Spinal cord (tissue), 10 donors: Measurements from ENCODE around the gene ZFP57. TPM values are rescaled to one million over a fixed set of nuclear protein-coding genes. Genes with fewer than 3 reads are reported as not detected.
"Not testable (repeated sequence)": the region's sequence is repeated elsewhere in the genome, so short reads cannot be mapped to it uniquely, and the experiment has no call there.

Experiments
- DNase-seq, 6 donors: peaks; one replicate each; pipeline versions ENCODE4 v3.0.0 to v3.0.0-alpha.2; 2013 to 2015; ENCODE audit warnings: low spot score in 6 of 6, low read depth in 4 of 6
- H3K27ac ChIP-seq: one replicate; pipeline ENCODE4 v1.5.1; 2013; ENCODE audit warnings: low read depth, low read length, control low read depth
- H3K27me3 ChIP-seq: one replicate; pipeline ENCODE4 v1.6.1; 2013; ENCODE audit warnings: low read length; ENCODE audit not compliant: control insufficient read depth, insufficient read depth
- H3K36me3 ChIP-seq: one replicate; pipeline ENCODE4 v1.6.1; 2013; ENCODE audit warnings: low read length; ENCODE audit not compliant: control insufficient read depth, insufficient read depth
- H3K4me1 ChIP-seq: one replicate; pipeline ENCODE4 v1.6.1; 2013; ENCODE audit warnings: low read length; ENCODE audit not compliant: control insufficient read depth, insufficient read depth
- H3K4me3 ChIP-seq: one replicate; pipeline ENCODE4 v1.5.1; 2013; ENCODE audit warnings: low read depth, low read length, control low read depth
- H3K9me3 ChIP-seq: one replicate; pipeline ENCODE4 v1.6.1; 2013; ENCODE audit warnings: low read length; ENCODE audit not compliant: control insufficient read depth, insufficient read depth
- WGBS: methylation state at CpG from one replicate; pipeline ENCODE4 v1.1.5; 2013; ENCODE audit warnings: missing lambda C conversion rate; ENCODE audit not compliant: insufficient coverage; 5-methylcytosine and 5-hydroxymethylcytosine counted together
- polyA plus RNA-seq, 2 donors: library from polyadenylated mRNA; unstranded; fragments of 120-200 nt; gene quantifications; one replicate each; pipeline ENCODE4 v1.2.1, GENCODE V29; 2013; ENCODE audit not compliant: insufficient read length in 2 of 2
- total RNA-seq, 2 donors: library from RNA; depleted of rRNA in 1 of 2; stranded (reverse); fragments of 120-200 nt in 1 of 2; fragments of >200 nt in 1 of 2; gene quantifications; one replicate each; pipeline versions ENCODE4 v1.2.3 to v1.2.4, GENCODE V29; 2013 to 2014
- donor health status: healthy.

Gene ZFP57
- total and polyA plus RNA-seq, 4 donors = 5.9 to 7.1 TPM; not detected in 2

- H3K27me3 ChIP-seq = peaks cover 5% of the 10 kb centered on the region
- H3K27ac ChIP-seq = no peak overlapping the region
- no peak for DNase-seq
- WGBS = 100% methylated on average over 3 of the region's 5 CpGs
- no peaks in the 10 kb centered on the region for H3K9me3 ChIP-seq
- no peaks in the 10 kb centered on the region for H3K36me3 ChIP-seq
- no peak overlapping the region for H3K4me3 ChIP-seq
- no peaks in the 10 kb centered on the region for H3K4me1 ChIP-seq
Measured at GRCh38 chr6:29674008-29674407, 6.9 kb downstream of the ZFP57 start.

- Histone ChIP-seq H3K9me3 (no peaks in the 10 kb centered on the region), H3K4me3 (no peak overlapping the region), H3K4me1 (no peaks in the 10 kb centered on the region), H3K27ac (no peak overlapping the region), H3K27me3 (peaks cover 5% of the 10 kb centered on the region), H3K36me3 (no peaks in the 10 kb centered on the region)
- WGBS = 93% methylated on average over 11 of the region's 12 CpGs
- DNase-seq = no peak
Measured at GRCh38 chr6:29673161-29673560, 7.8 kb downstream of the ZFP57 start.

GRCh38 chr6:29672116-29672515 is 8.8 kb downstream of the ZFP57 start:
- H3K36me3 ChIP-seq, DNase-seq, H3K4me3 ChIP-seq, H3K27ac ChIP-seq, H3K27me3 ChIP-seq, H3K4me1 ChIP-seq, H3K9me3 ChIP-seq: not testable (repeated sequence)
- WGBS = 67% methylated on average over 1 of the region's 5 CpGs

GRCh38 chr6:29671026-29671425 is 9.9 kb downstream of the ZFP57 start:
- DNase-seq = no peak
- Histone ChIP-seq H3K4me3 (no peak overlapping the region), H3K27me3 (peaks cover 5% of the 10 kb centered on the region), H3K9me3 (no peaks in the 10 kb centered on the region), H3K36me3 (no peaks in the 10 kb centered on the region), H3K27ac (no peak overlapping the region), H3K4me1 (no peaks in the 10 kb centered on the region)
- no CpG with 5 or more reads among the region's 1 CpG for WGBS

- no CpG with 5 or more reads among the region's 5 CpGs for WGBS
- Histone ChIP-seq H3K36me3 (no peaks in the 10 kb centered on the region), H3K9me3 (no peaks in the 10 kb centered on the region), H3K27ac (no peak overlapping the region), H3K4me3 (no peak overlapping the region), H3K4me1 (no peaks in the 10 kb centered on the region), H3K27me3 (peaks cover 5% of the 10 kb centered on the region)
- no peak for DNase-seq
Measured at GRCh38 chr6:29667158-29667557, 13.8 kb downstream of the ZFP57 start.

- no peak for DNase-seq
- Histone ChIP-seq H3K9me3 (no peaks in the 10 kb centered on the region), H3K27ac (no peak overlapping the region), H3K36me3 (no peaks in the 10 kb centered on the region), H3K4me1 (no peaks in the 10 kb centered on the region), H3K4me3 (no peak overlapping the region), H3K27me3 (peaks cover 5% of the 10 kb centered on the region)
- WGBS = no CpG with 5 or more reads among the region's 1 CpG
Measured at GRCh38 chr6:29666826-29667130, 14.2 kb downstream of the ZFP57 start.

- no peak overlapping the region for H3K27ac ChIP-seq
- no peaks in the 10 kb centered on the region for H3K4me1 ChIP-seq
- no peak overlapping the region for H3K4me3 ChIP-seq
- H3K9me3 ChIP-seq = no peaks in the 10 kb centered on the region
- DNase-seq = no peak
- H3K27me3 ChIP-seq = peaks cover 2% of the 10 kb centered on the region
- WGBS = 17% methylated on average over 2 of the region's 8 CpGs
- H3K36me3 ChIP-seq = no peaks in the 10 kb centered on the region
Measured at GRCh38 chr6:29665942-29666825, 14.8 kb downstream of the ZFP57 start.

GRCh38 chr6:29663300-29664042 is 17.5 kb downstream of the ZFP57 start:
- Histone ChIP-seq H3K9me3 (no peaks in the 10 kb centered on the region), H3K36me3 (no peaks in the 10 kb centered on the region), H3K4me1 (no peaks in the 10 kb centered on the region), H3K27ac (no peak overlapping the region), H3K4me3 (no peak overlapping the region), H3K27me3 (no peaks in the 10 kb centered on the region)
- peak in 1 of 6 donors; percentile 35 for DNase-seq
- no CpG with 5 or more reads among the region's 5 CpGs for WGBS

GRCh38 chr6:29661502-29662141 is 19.3 kb downstream of the ZFP57 start:
- H3K9me3 ChIP-seq, DNase-seq, H3K4me3 ChIP-seq, H3K27ac ChIP-seq, H3K27me3 ChIP-seq, H3K4me1 ChIP-seq, H3K36me3 ChIP-seq: not testable (repeated sequence)
- 40% methylated on average over 11 of the region's 14 CpGs for WGBS
